Measurements from ENCODE around the gene ERC2.

GRCh38 chr3:56491566-56491965, 23.3 kb upstream of the ERC2 start:
- TF ChIP-seq CTCF (IDR thresholded peaks at IDR 0.05; ENCODE audit: insufficient read depth, low read depth, low read length) (no peak), EZH2 (IDR thresholded peaks at IDR 0.05; ENCODE audit: insufficient read depth, low read length) (no peak)

Data from astrocyte (in vitro differentiated cells and primary cell).